ENCODE data around the gene POLL.

- TF ChIP-seq TCF4 (CRISPR knock-in tag; IDR thresholded peaks at IDR 0.05; ENCODE audit: borderline replicate concordance) (no peak), ZFP3 (CRISPR knock-in tag; IDR thresholded peaks at IDR 0.05) (no peak), ISL1 (CRISPR knock-in tag; IDR thresholded peaks at IDR 0.05) (no peak), TSHZ2 (CRISPR knock-in tag; IDR thresholded peaks at IDR 0.05) (no peak), ARNTL (CRISPR knock-in tag; IDR thresholded peaks at IDR 0.05; ENCODE audit: borderline replicate concordance, low read depth) (no peak), ZNF8 (CRISPR knock-in tag; IDR thresholded peaks at IDR 0.05) (no peak), ZFP30 (CRISPR knock-in tag; IDR thresholded peaks at IDR 0.05) (no peak), TOX (CRISPR knock-in tag; IDR thresholded peaks at IDR 0.05; ENCODE audit: borderline replicate concordance) (no peak), PATZ1 (CRISPR knock-in tag; IDR thresholded peaks at IDR 0.05; ENCODE audit: borderline replicate concordance) (no peak)
Measured at GRCh38 chr10:101616415-101617101, 28.5 kb upstream of the POLL start.

Measured in SK-N-SH treated with all-trans-retinoic acid at 6 μM for 48 hours (cell line).